K562 (cell line): ENCODE measurements around the gene CDC42SE2. TPM values are rescaled to one million over a fixed set of nuclear protein-coding genes. Genes with fewer than 3 reads are reported as not detected.

Experiments
- ATF7 ChIP-seq: fragments of 450-650 bp; IDR thresholded peaks from 2 replicates; pipeline ENCODE4 v1.7.1; 2014; ENCODE audit warnings: mild to moderate bottlenecking, moderate library complexity
- BHLHE40 ChIP-seq: IDR thresholded peaks from 2 replicates; pipeline ENCODE4 v1.6.1; 2011; ENCODE audit warnings: low read length, improper control_type of control experiment
- CBFA2T3 ChIP-seq: fragments of 450-650 bp; IDR thresholded peaks from 2 replicates; pipeline ENCODE4 v1.6.1; 2017
- CBFB ChIP-seq: sonication (generic); formaldehyde crosslinking; IDR thresholded peaks from 2 replicates; pipeline ENCODE4 v1.4.0; 2020; ENCODE audit warnings: mild to moderate bottlenecking, missing genetic modification reagents
- CBX3 ChIP-seq, 2 experiments: IDR thresholded peaks; 1 replicate in 1 of 2; 2 replicates in 1 of 2; pipeline ENCODE4 v1.6.1; 2012; ENCODE audit warnings: inconsistent platforms in 2 of 2, low read length in 2 of 2, borderline replicate concordance in 1 of 2, control low read depth in 1 of 2
- DPF2 ChIP-seq: fragments of 450-650 bp; IDR thresholded peaks from 2 replicates; pipeline ENCODE4 v1.6.1; 2016
- ELK1 ChIP-seq: sonication (generic); formaldehyde crosslinking; IDR thresholded peaks from 2 replicates; pipeline ENCODE4 v1.8.1; 2022; ENCODE audit warnings: missing genetic modification reagents
- FOSL1 ChIP-seq: fragments of 200-800 bp; sonication (Bioruptor generic); conservative IDR thresholded peaks from 2 replicates; pipeline ENCODE4 v1.6.1; 2016; ENCODE audit warnings: missing genetic modification characterization, missing compliant biosample characterization
- FOXM1 ChIP-seq, 2 experiments: fragments of 450-650 bp in 1 of 2; sonication (generic) in 1 of 2; formaldehyde crosslinking in 1 of 2; IDR thresholded peaks; 2 replicates each; pipeline versions ENCODE4 v1.6.1 to v1.9.0; 2017 to 2022; ENCODE audit warnings: low read depth in 2 of 2, mild to moderate bottlenecking in 2 of 2, missing genetic modification reagents in 1 of 2, moderate library complexity in 1 of 2
- FOXP4 ChIP-seq: sonication (generic); formaldehyde crosslinking; IDR thresholded peaks from 2 replicates; pipeline ENCODE4 v1.8.0; 2022; ENCODE audit warnings: mild to moderate bottlenecking, missing genetic modification reagents, borderline replicate concordance
- HDAC2 ChIP-seq: fragments of 450-650 bp; IDR thresholded peaks from 2 replicates; pipeline ENCODE4 v1.6.1; 2016; ENCODE audit warnings: mild to moderate bottlenecking
- HDAC6 ChIP-seq: IDR thresholded peaks from 2 replicates; pipeline ENCODE4 v1.6.1; 2012; ENCODE audit warnings: low read depth, mild to moderate bottlenecking, control low read depth, inconsistent platforms, low read length, moderate library complexity
- JUN ChIP-seq, 2 experiments: sonication (generic) in 1 of 2; formaldehyde crosslinking in 1 of 2; IDR thresholded peaks; 2 replicates each; pipeline versions ENCODE4 v1.6.1 to v1.8.0; 2012 to 2022; ENCODE audit warnings: borderline replicate concordance in 2 of 2, mild to moderate bottlenecking in 2 of 2, improper control_type of control experiment in 1 of 2, low read depth in 1 of 2, low read length in 1 of 2, missing genetic modification reagents in 1 of 2
- KAT2B ChIP-seq: IDR thresholded peaks from one replicate; pipeline ENCODE4 v1.6.1; 2012; ENCODE audit warnings: low read depth, mild to moderate bottlenecking, control low read depth, inconsistent platforms, low read length, moderate library complexity
- KDM1A ChIP-seq, 2 experiments: fragments of 450-650 bp; IDR thresholded peaks; 2 replicates each; pipeline ENCODE4 v1.6.1; 2016; ENCODE audit warnings: mild to moderate bottlenecking in 2 of 2
- KLF16 ChIP-seq: IDR thresholded peaks from 2 replicates; pipeline ENCODE4 v1.6.1; 2016; ENCODE audit warnings: antibody characterized with exemption
- MLLT1 ChIP-seq, 2 experiments: fragments of 450-650 bp; IDR thresholded peaks; 2 replicates each; pipeline ENCODE4 v1.6.1; 2016
- MTA3 ChIP-seq: fragments of 450-650 bp; formaldehyde crosslinking; IDR thresholded peaks from 2 replicates; pipeline ENCODE4 v1.6.1; 2017; ENCODE audit warnings: mild to moderate bottlenecking, borderline replicate concordance
- NCOR1 ChIP-seq: fragments of 450-650 bp; IDR thresholded peaks from 2 replicates; pipeline ENCODE4 v1.6.1; 2016; ENCODE audit warnings: mild to moderate bottlenecking, moderate library complexity
- NFIC ChIP-seq: fragments of 450-650 bp; IDR thresholded peaks from 2 replicates; pipeline ENCODE4 v1.6.1; 2017; ENCODE audit warnings: mild to moderate bottlenecking, inconsistent platforms
- PHB ChIP-seq: fragments of 250-450 bp; sonication (Bioruptor Pico); IDR thresholded peaks from 2 replicates; pipeline ENCODE4 v1.5.0; 2021
- PTTG1 ChIP-seq: fragments of 450-650 bp; IDR thresholded peaks from 2 replicates; pipeline ENCODE4 v1.6.1; 2016; ENCODE audit warnings: low read depth, mild to moderate bottlenecking, missing genetic modification characterization, missing compliant biosample characterization
- SNIP1 ChIP-seq: fragments of 450-650 bp; IDR thresholded peaks from 2 replicates; pipeline ENCODE4 v1.7.1; 2017; ENCODE audit warnings: low read depth, mild to moderate bottlenecking
- TEAD4 ChIP-seq, 2 experiments: sonication (generic) in 1 of 2; formaldehyde crosslinking in 1 of 2; IDR thresholded peaks; 2 replicates each; pipeline versions ENCODE4 v1.6.1 to v1.8.0; 2012 to 2022; ENCODE audit warnings: borderline replicate concordance in 1 of 2, inconsistent platforms in 1 of 2, low read length in 1 of 2, mild to moderate bottlenecking in 1 of 2, missing genetic modification reagents in 1 of 2
- XRCC3 ChIP-seq: fragments of 450-650 bp; IDR thresholded peaks from 2 replicates; pipeline ENCODE4 v1.6.1; 2017; ENCODE audit warnings: mild to moderate bottlenecking, moderate library complexity
- ZNF311 ChIP-seq: fragments of 250-450 bp; sonication (Bioruptor Pico); IDR thresholded peaks from 2 replicates; pipeline ENCODE4 v1.4.0; 2020; ENCODE audit warnings: mild to moderate bottlenecking, moderate library complexity
- ZSCAN29 ChIP-seq: fragments of 450-650 bp; IDR thresholded peaks from 2 replicates; pipeline ENCODE4 v1.6.1; 2017
- polyA plus RNA-seq, 8 experiments: library from polyadenylated mRNA; depleted of rRNA in 4 of 8; stranded (reverse) in 5 of 8; unstranded in 3 of 8; fragments of >200 nt; fragmentation: Nextera tagmentation in 2 of 8; fragmentation: Illumina TruSeq in 1 of 8; extraction: Ambion mirVana in 2 of 8; extraction: Trizol in 1 of 8; gene quantifications; 2 replicates each; pipeline versions ENCODE4 v1.2.1 to v1.2.3, GENCODE V29; 2011 to 2014; ENCODE audit warnings: inconsistent platforms in 1 of 8, missing spikeins in 1 of 8
- total RNA-seq, 7 experiments: library from RNA; depleted of rRNA in 6 of 7; stranded (reverse); fragments of >200 nt in 6 of 7; fragmentation: Illumina TruSeq in 2 of 7; extraction: Trizol in 2 of 7; gene quantifications; 2 replicates each; pipeline versions ENCODE4 v1.2.1 to v1.2.3, GENCODE V29; 2011 to 2021; ENCODE audit warnings: low replicate concordance in 1 of 7

CDC42SE2 gene
- total and polyA plus RNA-seq, 9 of the 15 experiments (the other 6 are each of a cell fraction or from before 2014, with no cell fraction given), result 24.8 to 44.3 (median 32.7) TPM

- no peak for TF ChIP-seq ZNF311
- TF ChIP-seq HDAC6, result no peak
- TF ChIP-seq PHB (CRISPR knock-in tag), result no peak
- TF ChIP-seq CBFB (CRISPR knock-in tag), result 0 out of 2 replicates have a peak, but pooled peaks have one; percentile 42
- TF ChIP-seq DPF2, result peak; percentile 86
- 0 out of 2 replicates have a peak, but pooled peaks have one; percentile 34 for TF ChIP-seq MTA3
- no peak for TF ChIP-seq FOXP4 (CRISPR knock-in tag)
- no peak for TF ChIP-seq XRCC3
- no peak for TF ChIP-seq PTTG1 (tag)
- TF ChIP-seq FOXM1 (IDR thresholded peaks at IDR 0.05; ENCODE audit: low read depth), result peak; percentile 47; the same call in 1 of the 2 replicates
- TF ChIP-seq FOXM1 (CRISPR knock-in tag; IDR thresholded peaks at IDR 0.05; ENCODE audit: low read depth), result no peak
- TF ChIP-seq KAT2B, result no peak
- peak; percentile 92 for TF ChIP-seq CBFA2T3
- no peak for TF ChIP-seq ELK1 (CRISPR knock-in tag)
- TF ChIP-seq NCOR1, result peak; percentile 78
- peak; percentile 65 for TF ChIP-seq ATF7
- peak; percentile 94 for TF ChIP-seq TEAD4 (IDR thresholded peaks at IDR 0.05; ENCODE audit: low read length)
- no peak for TF ChIP-seq TEAD4 (CRISPR knock-in tag; IDR thresholded peaks at IDR 0.05; ENCODE audit: borderline replicate concordance)
- TF ChIP-seq ZSCAN29, result 0 out of 2 replicates have a peak, but pooled peaks have one; percentile 25
- 0 out of 2 replicates have a peak, but pooled peaks have one; percentile 9 for TF ChIP-seq JUN (IDR thresholded peaks at IDR 0.05; ENCODE audit: borderline replicate concordance, low read depth, low read length)
- TF ChIP-seq JUN (CRISPR knock-in tag; IDR thresholded peaks at IDR 0.05; ENCODE audit: borderline replicate concordance), result no peak
- peak; percentile 32 to 39; a peak in 2 of 4 replicates for TF ChIP-seq KDM1A (IDR thresholded peaks at IDR 0.05)
- 0 out of 2 replicates have a peak, but pooled peaks have one; percentile 18 for TF ChIP-seq FOSL1 (tag)
- 0 out of 2 replicates have a peak, but pooled peaks have one; percentile 38 for TF ChIP-seq HDAC2
- peak in 1 of 2 experiments; percentile 72; a peak in 2 of 4 replicates for TF ChIP-seq MLLT1 (IDR thresholded peaks at IDR 0.05)
- TF ChIP-seq NFIC, result peak; percentile 30; the same call in 1 of the 2 replicates
- TF ChIP-seq CBX3 (IDR thresholded peaks at IDR 0.05; ENCODE audit: borderline replicate concordance in 1 of 2, low read length in 2 of 2), result peak in 1 of 2 experiments; percentile 94; a peak in 2 of 3 replicates
- TF ChIP-seq BHLHE40, result peak; percentile 32; the same call in 1 of the 2 replicates
- no peak for TF ChIP-seq SNIP1
- peak; percentile 73; the same call in 1 of the 2 replicates for TF ChIP-seq KLF16
These were observed 109.4 kb downstream of the CDC42SE2 start (continued) for GRCh38 chr5:131373265-131373664.
